Peyer's patch (tissue), 4 donors: ENCODE data around the gene PTPRR. TPM values are rescaled to one million over a fixed set of nuclear protein-coding genes. Genes with fewer than 3 reads are reported as not detected.

ENCODE experiments used
- DNase-seq, 3 donors: peaks; one replicate each; pipeline ENCODE4 v3.0.0-alpha.2; 2017 to 2019
- H3K27ac ChIP-seq, 4 donors: fragments of 200-600 bp; sonication (generic); one replicate each; pipeline ENCODE4 v1.5.1; 2016 to 2019
- H3K27me3 ChIP-seq, 2 donors: fragments of 200-600 bp; sonication (generic); one replicate each; pipeline ENCODE4 v1.5.1; 2019
- H3K36me3 ChIP-seq, 3 donors: fragments of 200-600 bp; sonication (generic); one replicate each; pipeline ENCODE4 v1.5.1; 2016 to 2019
- H3K4me1 ChIP-seq, 4 donors: fragments of 200-600 bp; sonication (generic); one replicate each; pipeline ENCODE4 v1.5.1; 2016 to 2019
- H3K4me3 ChIP-seq, 4 donors: fragments of 200-600 bp; sonication (generic); 1 replicate in 3 of 4; 2 replicates in 1 of 4; pipeline ENCODE4 v1.5.1; 2016 to 2019; ENCODE audit warnings: mild to moderate bottlenecking in 1 of 4
- H3K9me3 ChIP-seq, 4 donors: fragments of 200-600 bp; sonication (generic); one replicate each; pipeline ENCODE4 v1.5.1; 2016 to 2019; ENCODE audit warnings: mild to moderate bottlenecking in 1 of 4
- CTCF ChIP-seq, 6 experiments: fragments of 450-650 bp in 4 of 6; fragments of 200-600 bp in 2 of 6; sonication (generic) in 1 of 6; IDR thresholded peaks; one replicate each; pipeline ENCODE4 v1.5.1; 2017 to 2019; ENCODE audit warnings: antibody characterized with exemption in 6 of 6, mild to moderate bottlenecking in 3 of 6, moderate library complexity in 1 of 6
- POLR2A ChIP-seq, 2 donors: fragments of 450-650 bp; IDR thresholded peaks; one replicate each; pipeline ENCODE4 v1.5.1; 2017; ENCODE audit warnings: antibody characterized with exemption in 2 of 2, mild to moderate bottlenecking in 2 of 2, moderate library complexity in 2 of 2
- total RNA-seq, 4 donors: library from RNA; depleted of rRNA; stranded (reverse); fragments of >200 nt; gene quantifications; one replicate each; pipeline ENCODE4 v1.1.0, GENCODE V29; 2016

Gene PTPRR
- total RNA-seq, 4 donors from 2014 or later: 17.5 to 30.3 (median 20.2) TPM; not detected in 1

GRCh38 chr12:70721656-70722357 is 198.7 kb downstream of the PTPRR start:
- TF ChIP-seq CTCF (IDR thresholded peaks at IDR 0.05): no peak
- no peak for TF ChIP-seq POLR2A (IDR thresholded peaks at IDR 0.05)
- no peak for DNase-seq
- Histone ChIP-seq H3K27ac (peak overlapping the region in 1 of 4 donors; percentile 25), H3K36me3 (no peaks in the 10 kb centered on the region), H3K4me3 (no peak overlapping the region), H3K27me3 (no peaks in the 10 kb centered on the region), H3K4me1 (no peaks in the 10 kb centered on the region), H3K9me3 (no peaks in the 10 kb centered on the region)

GRCh38 chr12:70721216-70721615 is 199.3 kb downstream of the PTPRR start:
- Histone ChIP-seq H3K9me3 (no peaks in the 10 kb centered on the region), H3K27ac (peak overlapping the region in 1 of 4 donors; percentile 25)
- TF ChIP-seq POLR2A (IDR thresholded peaks at IDR 0.05) (no peak), CTCF (IDR thresholded peaks at IDR 0.05) (no peak)

GRCh38 chr12:70719672-70720420 is 200.7 kb downstream of the PTPRR start:
- Histone ChIP-seq H3K4me3 (peak overlapping the region in 1 of 4 donors; percentile 22), H3K27ac (no peak overlapping the region), H3K9me3 (no peaks in the 10 kb centered on the region), H3K4me1 (no peaks in the 10 kb centered on the region), H3K36me3 (no peaks in the 10 kb centered on the region), H3K27me3 (no peaks in the 10 kb centered on the region)
- no peak for TF ChIP-seq POLR2A (IDR thresholded peaks at IDR 0.05)
- peak; percentile 12 to 78 (median 70) for TF ChIP-seq CTCF (IDR thresholded peaks at IDR 0.05)
- peak in 2 of 3 donors; percentile 53 to 54 for DNase-seq

More at GRCh38 chr12:70721216-70721615, 199.3 kb downstream of the PTPRR start:
- no peaks in the 10 kb centered on the region for H3K27me3 ChIP-seq
- H3K36me3 ChIP-seq: no peaks in the 10 kb centered on the region
- no peak for DNase-seq
- H3K4me3 ChIP-seq: no peak overlapping the region
- H3K4me1 ChIP-seq: no peaks in the 10 kb centered on the region

- DNase-seq: no peak
- no peaks in the 10 kb centered on the region for H3K36me3 ChIP-seq
- H3K4me1 ChIP-seq: no peaks in the 10 kb centered on the region
- no peak overlapping the region for H3K4me3 ChIP-seq
- no peaks in the 10 kb centered on the region for H3K27me3 ChIP-seq
- H3K27ac ChIP-seq: peak overlapping the region in 1 of 4 donors; percentile 3
- H3K9me3 ChIP-seq: no peaks in the 10 kb centered on the region
- no peak for TF ChIP-seq CTCF (IDR thresholded peaks at IDR 0.05)
- no peak for TF ChIP-seq POLR2A (IDR thresholded peaks at IDR 0.05)
Observed at GRCh38 chr12:70719071-70719470, 201.5 kb downstream of the PTPRR start.

GRCh38 chr12:70711831-70712230 is 208.7 kb downstream of the PTPRR start:
- Histone ChIP-seq H3K36me3 (no peaks in the 10 kb centered on the region), H3K4me1 (no peaks in the 10 kb centered on the region), H3K4me3 (no peak overlapping the region), H3K27me3 (no peaks in the 10 kb centered on the region), H3K9me3 (no peaks in the 10 kb centered on the region), H3K27ac (no peak overlapping the region)
- TF ChIP-seq POLR2A (IDR thresholded peaks at IDR 0.05) (no peak), CTCF (IDR thresholded peaks at IDR 0.05) (no peak)
- no peak for DNase-seq
